Kidney (tissue), 14 donors: ENCODE measurements around the gene PRR15L. TPM values are rescaled to one million over a fixed set of nuclear protein-coding genes. Genes with fewer than 3 reads are reported as not detected.

Source experiments
- DNase-seq, 5 donors: peaks; one replicate each; pipeline ENCODE4 v3.0.0-alpha.2; 2013 to 2020
- FAIRE-seq: peaks from 2 replicates; lab custom pipeline; 2012; peaks lifted over from hg19 to GRCh38; lab: Jason Lieb, UNC
- H3K27ac ChIP-seq, 2 donors: one replicate each; pipeline ENCODE4 v1.7.0; 2013; ENCODE audit warnings: low read depth in 2 of 2, low read length in 2 of 2, inconsistent platforms in 1 of 2
- H3K27me3 ChIP-seq: one replicate; pipeline ENCODE4 v1.7.1; 2013; ENCODE audit warnings: low read length, inconsistent platforms; ENCODE audit not compliant: control insufficient read depth, insufficient read depth
- H3K36me3 ChIP-seq, 3 donors: one replicate each; pipeline versions ENCODE4 v1.7.0 to v1.7.1; 2013; ENCODE audit warnings: low read length in 3 of 3, control low read depth in 1 of 3, inconsistent platforms in 1 of 3; ENCODE audit not compliant: insufficient read depth in 3 of 3, control insufficient read depth in 2 of 3
- H3K4me1 ChIP-seq, 3 donors: one replicate each; pipeline versions ENCODE4 v1.7.0 to v1.7.1; 2013; ENCODE audit warnings: low read length in 3 of 3, inconsistent platforms in 1 of 3, low read depth in 1 of 3; ENCODE audit not compliant: control insufficient read depth in 2 of 3, insufficient read depth in 2 of 3
- H3K4me3 ChIP-seq, 3 donors: one replicate each; pipeline versions ENCODE4 v1.7.0 to v1.8.1; 2013; ENCODE audit warnings: low read length in 3 of 3, control low read depth in 1 of 3, inconsistent platforms in 1 of 3
- H3K9ac ChIP-seq, 3 donors: one replicate each; pipeline versions ENCODE4 v1.7.0 to v1.7.1; 2013; ENCODE audit warnings: low read length in 3 of 3, control low read depth in 1 of 3, inconsistent platforms in 1 of 3
- H3K9me3 ChIP-seq, 3 donors: one replicate each; pipeline versions ENCODE4 v1.7.0 to v1.7.1; 2013; ENCODE audit warnings: low read length in 3 of 3, control low read depth in 1 of 3, inconsistent platforms in 1 of 3; ENCODE audit not compliant: control insufficient read depth in 2 of 3, insufficient read depth in 1 of 3
- CTCF ChIP-seq: IDR thresholded peaks from 3 replicates; pipeline ENCODE4 v1.5.1; 2012; ENCODE audit warnings: mild to moderate bottlenecking, moderate library complexity, borderline replicate concordance; ENCODE audit not compliant: insufficient read depth; ENCODE audit errors: extremely low read depth
- intact Hi-C: fragments of 100-400 bp; cut with DNase I; formaldehyde crosslinking; loops from one replicate; pipeline ENCODE4 v1.11.1; 2022
- polyA plus RNA-seq: library from polyadenylated mRNA; stranded (reverse); fragments of 350-450 nt; fragmentation: Illumina TruSeq; extraction: RNeasy Lipid Tissue Mini Kit (QIAGEN cat#74804); gene quantifications from one replicate; pipeline ENCODE4 v1.2.3, GENCODE V29; 2014; ENCODE audit warnings: low read depth, low replicate concordance; ENCODE audit not compliant: insufficient read depth
- total RNA-seq: library from RNA; stranded (reverse); fragmentation: NEBNext Ultra II Directional; extraction: Animal tissue kit (Norgen Biotek cat#: 25700); gene quantifications from one replicate; pipeline ENCODE4 v1.2.1, GENCODE V29; 2021
- donor health status: control.
- donor health status: control.
- donor health status: control.
- donor health status: control.
- donor health status: control.
- donor health status: DM: yes; HTN: yes; CAD: no.
- donor health status: Normal renal cell carcinoma (clear cell type).

The PRR15L gene
- total and polyA plus RNA-seq, 2 donors from 2014 or later = 64.5 to 105 TPM

GRCh38 chr17:48004983-48005382, 47.3 kb upstream of the PRR15L start:
- TF ChIP-seq CTCF = no peak
- no peak for DNase-seq
- no peak overlapping the region for H3K4me3 ChIP-seq
- no peak for FAIRE-seq
- intact Hi-C loops = no loop called here
- H3K27me3 ChIP-seq = no peaks in the 10 kb centered on the region
- peaks cover 3 to 12% (median 7%) of the 10 kb centered on the region in 3 donors for H3K4me1 ChIP-seq
- no peak overlapping the region for H3K9ac ChIP-seq
- no peak overlapping the region for H3K27ac ChIP-seq
- H3K9me3 ChIP-seq = no peaks in the 10 kb centered on the region
- no peaks in the 10 kb centered on the region for H3K36me3 ChIP-seq

- FAIRE-seq = no peak
- peaks cover 3 to 12% (median 7%) of the 10 kb centered on the region in 3 donors for H3K4me1 ChIP-seq
- no peak for TF ChIP-seq CTCF
- H3K27ac ChIP-seq = no peak overlapping the region
- no peak overlapping the region for H3K9ac ChIP-seq
- DNase-seq = peak in 4 of 5 donors; percentile 29 to 76 (median 44)
- intact Hi-C loops = no loop called here
- no peaks in the 10 kb centered on the region for H3K9me3 ChIP-seq
- H3K36me3 ChIP-seq = no peaks in the 10 kb centered on the region
- no peaks in the 10 kb centered on the region for H3K27me3 ChIP-seq
- no peak overlapping the region for H3K4me3 ChIP-seq
Measured at GRCh38 chr17:48003417-48004151, 45.9 kb upstream of the PRR15L start.

DNA sequence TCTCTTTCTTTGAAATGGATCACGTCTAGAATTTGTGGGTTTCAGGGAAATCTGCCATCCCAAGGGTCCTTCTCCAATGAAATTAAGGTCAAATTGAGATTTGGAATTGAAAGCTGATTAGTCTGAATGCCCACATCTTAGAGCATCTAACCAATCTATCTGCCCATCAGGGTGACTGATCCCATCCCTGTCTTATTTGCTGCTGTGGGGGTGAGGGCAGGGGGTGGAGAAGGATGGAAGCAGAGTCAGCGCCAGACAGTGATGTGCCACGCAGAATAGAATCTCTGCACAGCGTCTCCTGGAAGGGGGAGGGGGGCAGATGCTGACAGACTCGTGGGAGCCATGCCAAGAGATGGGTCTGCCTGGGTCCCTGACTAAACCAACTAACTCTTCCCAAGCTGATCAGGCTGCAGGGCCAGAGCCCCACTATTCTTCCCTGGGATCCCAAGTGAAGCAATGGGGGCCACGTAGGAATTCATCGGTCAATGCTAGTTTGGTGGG, 45.3 kb upstream of the PRR15L start:
- FAIRE-seq (no peak), DNase-seq (no peak)
- no peak overlapping the region for H3K4me3 ChIP-seq
- peak overlapping the region in 1 of 2 donors; percentile 8 for H3K27ac ChIP-seq
- no peak for TF ChIP-seq CTCF
- no peaks in the 10 kb centered on the region for H3K27me3 ChIP-seq
- H3K36me3 ChIP-seq = no peaks in the 10 kb centered on the region
- intact Hi-C loops = no loop called here
- H3K9ac ChIP-seq = no peak overlapping the region
- no peaks in the 10 kb centered on the region for H3K9me3 ChIP-seq
- H3K4me1 ChIP-seq = peaks cover 3 to 12% (median 7%) of the 10 kb centered on the region in 3 donors
